LNCaP clone FGC (cell line): ENCODE results near the gene VAPA.

Experiments
- DNase-seq: peaks from one replicate; pipeline ENCODE4 v3.0.0-alpha.2; 2011; ENCODE audit warnings: low read depth
- H3K4me3 ChIP-seq: 2 replicates; pipeline ENCODE4 v1.5.1; 2011; ENCODE audit warnings: mild to moderate bottlenecking, low read depth, low read length, control low read depth
- TF ChIP-seq, protein P1 (sequence below): IDR thresholded peaks from 2 replicates; pipeline ENCODE4 v1.5.1; 2012; ENCODE audit warnings: mild to moderate bottlenecking; ENCODE audit not compliant: control insufficient read depth, insufficient read depth; ENCODE audit errors: extremely low read depth

The VAPA gene

GRCh38 chr18:9996094-9996493 lies 82.3 kb downstream of the VAPA start:
- TF ChIP-seq, protein P1, sequence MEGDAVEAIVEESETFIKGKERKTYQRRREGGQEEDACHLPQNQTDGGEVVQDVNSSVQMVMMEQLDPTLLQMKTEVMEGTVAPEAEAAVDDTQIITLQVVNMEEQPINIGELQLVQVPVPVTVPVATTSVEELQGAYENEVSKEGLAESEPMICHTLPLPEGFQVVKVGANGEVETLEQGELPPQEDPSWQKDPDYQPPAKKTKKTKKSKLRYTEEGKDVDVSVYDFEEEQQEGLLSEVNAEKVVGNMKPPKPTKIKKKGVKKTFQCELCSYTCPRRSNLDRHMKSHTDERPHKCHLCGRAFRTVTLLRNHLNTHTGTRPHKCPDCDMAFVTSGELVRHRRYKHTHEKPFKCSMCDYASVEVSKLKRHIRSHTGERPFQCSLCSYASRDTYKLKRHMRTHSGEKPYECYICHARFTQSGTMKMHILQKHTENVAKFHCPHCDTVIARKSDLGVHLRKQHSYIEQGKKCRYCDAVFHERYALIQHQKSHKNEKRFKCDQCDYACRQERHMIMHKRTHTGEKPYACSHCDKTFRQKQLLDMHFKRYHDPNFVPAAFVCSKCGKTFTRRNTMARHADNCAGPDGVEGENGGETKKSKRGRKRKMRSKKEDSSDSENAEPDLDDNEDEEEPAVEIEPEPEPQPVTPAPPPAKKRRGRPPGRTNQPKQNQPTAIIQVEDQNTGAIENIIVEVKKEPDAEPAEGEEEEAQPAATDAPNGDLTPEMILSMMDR = no peak
- DNase-seq = no peak
- no peak overlapping the region for H3K4me3 ChIP-seq

- no peak for DNase-seq
- H3K4me3 ChIP-seq = no peak overlapping the region
- TF ChIP-seq, protein P1 = no peak
Observed at GRCh38 chr18:9997711-9998110, 83.9 kb downstream of the VAPA start.

DNA sequence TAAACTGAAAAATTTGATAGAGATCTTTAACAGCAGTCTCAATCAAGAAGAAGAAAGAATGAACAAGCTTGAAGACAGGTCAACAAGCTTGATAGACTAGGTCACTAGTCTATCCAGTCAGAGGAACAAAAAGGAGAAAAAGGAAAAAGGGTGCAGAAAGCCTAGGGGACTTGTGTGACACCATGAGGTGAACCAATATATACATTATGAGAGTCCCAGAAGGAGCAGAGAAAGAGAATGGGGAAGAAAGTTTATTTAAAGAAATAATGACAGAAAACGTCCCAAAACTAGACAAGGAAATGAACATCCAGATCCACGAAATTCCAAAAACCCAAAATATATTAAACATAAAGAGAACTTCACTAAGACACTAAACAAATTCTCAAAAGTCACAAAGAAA lies 84.5 kb downstream of the VAPA start:
- DNase-seq = no peak
- TF ChIP-seq, protein P1 = no peak
- no peak overlapping the region for H3K4me3 ChIP-seq

DNA sequence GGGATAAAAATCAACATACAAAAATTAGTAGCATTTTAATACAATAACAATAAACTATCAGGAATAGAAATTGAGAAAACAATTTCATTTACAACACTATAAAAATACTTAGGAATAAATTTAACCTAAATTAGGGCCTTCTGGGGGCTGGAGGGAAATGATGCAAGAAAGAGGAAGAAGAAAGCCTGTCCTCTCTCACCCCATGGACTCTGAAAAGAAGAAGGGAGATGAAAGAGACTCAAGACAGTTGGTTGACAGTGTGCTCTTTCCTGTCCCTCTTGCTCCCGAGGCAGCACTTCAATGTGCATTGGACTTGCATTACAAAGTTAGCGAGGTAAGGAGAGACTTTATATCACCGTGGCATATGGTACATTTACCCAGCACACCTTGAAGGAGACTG lies 88.5 kb downstream of the VAPA start:
- TF ChIP-seq, protein P1 = no peak
- H3K4me3 ChIP-seq = no peak overlapping the region
- DNase-seq = no peak

- H3K4me3 ChIP-seq = no peak overlapping the region
- no peak for DNase-seq
- TF ChIP-seq, protein P1 = no peak
Observed at GRCh38 chr18:10003281-10003680, 89.5 kb downstream of the VAPA start.

GRCh38 chr18:10003866-10004265 lies 90.0 kb downstream of the VAPA start:
- no peak overlapping the region for H3K4me3 ChIP-seq
- DNase-seq = no peak
- TF ChIP-seq, protein P1 = no peak

GRCh38 chr18:10006311-10006893 lies 92.6 kb downstream of the VAPA start:
- no peak overlapping the region for H3K4me3 ChIP-seq
- no peak for DNase-seq
- TF ChIP-seq, protein P1 = peak; percentile 31
